ENCODE results near the gene ARHGAP25.
"Not testable (repeated sequence)": the region's sequence is repeated elsewhere in the genome, so short reads cannot be mapped to it uniquely, and the experiment has no call there.

ARHGAP25 gene

DNA sequence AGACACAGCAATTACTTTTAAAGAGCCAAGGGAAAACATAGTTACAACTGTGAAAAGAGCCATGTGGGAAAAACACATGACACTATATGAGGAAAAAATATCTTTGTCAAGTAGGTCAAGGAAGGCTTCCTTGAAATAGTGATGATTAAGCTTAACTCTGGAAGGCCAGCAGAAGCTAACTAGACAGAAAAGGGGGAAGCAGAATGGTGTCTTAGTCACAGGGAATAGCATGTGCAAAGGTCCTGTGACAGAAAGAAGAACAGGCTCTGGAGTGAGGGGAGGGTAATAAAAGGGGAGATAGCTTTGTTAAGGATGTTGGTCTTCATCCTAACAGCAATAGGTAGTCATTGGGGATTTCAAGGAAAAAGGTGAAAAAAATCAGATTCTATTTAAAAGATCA, 64.0 kb downstream of the ARHGAP25 start:
- TF ChIP-seq TAF1 (IDR thresholded peaks at IDR 0.05; ENCODE audit: low read depth, low read length) (no peak), SPI1 (IDR thresholded peaks at IDR 0.05; ENCODE audit: low read depth, low read length) (no peak), PAX5 (IDR thresholded peaks at IDR 0.05; ENCODE audit: insufficient read depth, low read length, severe bottlenecking) (no peak), POU2F2 (IDR thresholded peaks at IDR 0.05; ENCODE audit: low read depth, low read length) (no peak), POLR2A (IDR thresholded peaks at IDR 0.05; ENCODE audit: low read depth, low read length) (no peak), POLR2AphosphoS5 (IDR thresholded peaks at IDR 0.05; ENCODE audit: low read depth, low read length) (no peak)
- DNase-seq (ENCODE audit: insufficient read length, low spot score) (no peak), FAIRE-seq (no peak)

DNA sequence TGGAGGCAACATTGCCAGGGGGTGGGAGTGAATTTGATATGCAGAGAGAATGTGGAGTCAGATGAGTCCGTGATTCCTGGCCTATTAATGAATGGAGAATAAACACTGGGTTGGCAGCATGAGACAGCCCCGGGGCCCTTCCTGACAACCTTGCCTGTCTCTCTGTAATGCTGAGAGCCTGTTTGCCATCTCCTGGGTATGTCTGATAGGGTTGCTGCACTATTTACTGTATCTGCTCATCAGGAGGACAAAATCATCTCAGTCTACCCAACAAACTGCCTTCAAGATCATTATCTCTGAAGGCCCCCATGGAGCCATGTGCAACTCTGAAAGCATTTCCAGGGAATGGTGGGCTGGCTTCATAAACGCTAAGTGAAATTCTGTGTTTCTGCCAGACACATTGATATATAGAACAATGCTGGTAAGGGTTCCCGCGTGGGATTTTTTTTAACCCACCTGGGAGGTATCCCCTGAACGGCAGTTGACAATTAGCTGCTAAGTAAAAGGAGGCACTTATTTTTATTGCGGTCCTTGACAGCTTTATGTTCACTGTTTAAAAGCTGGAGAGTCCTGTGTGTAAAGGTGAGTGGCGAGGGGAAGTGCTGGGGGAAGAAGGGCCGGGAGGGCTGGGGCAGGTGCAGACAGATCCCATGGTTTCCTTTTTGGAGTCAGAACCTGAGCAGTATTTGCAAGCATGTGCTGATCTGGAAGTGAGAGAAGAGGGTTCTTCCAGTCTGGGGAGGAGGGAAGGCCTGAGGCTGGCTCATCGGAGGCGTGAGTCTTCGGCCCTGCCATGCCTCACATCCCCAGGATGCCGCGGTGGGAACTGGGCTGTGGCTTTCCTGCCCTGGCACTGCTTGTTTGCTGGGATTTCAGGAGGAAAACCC, 64.8 kb downstream of the ARHGAP25 start:
- no peak for DNase-seq (ENCODE audit: insufficient read length, low spot score)

DNA sequence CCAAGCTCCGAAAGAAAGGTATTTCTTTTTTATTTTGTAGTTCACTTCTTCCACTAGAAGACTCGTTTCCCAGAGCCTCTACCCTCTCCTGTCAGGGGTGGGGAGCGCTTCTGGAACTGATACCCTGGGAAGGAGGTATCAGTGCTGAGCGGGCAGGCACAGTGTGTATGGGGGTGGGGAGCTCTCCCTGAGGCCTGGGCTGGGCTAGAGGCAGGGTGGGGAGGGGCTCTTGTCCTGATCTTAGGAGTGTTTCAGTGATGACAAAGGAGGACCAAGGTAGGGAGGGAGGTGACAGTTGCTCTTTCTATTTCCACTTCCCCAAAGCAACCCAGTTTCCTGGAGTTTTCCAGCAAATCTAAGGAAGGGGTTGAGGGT, 65.4 kb downstream of the ARHGAP25 start:
- no peak for DNase-seq (ENCODE audit: insufficient read length, low spot score)
- FAIRE-seq = no peak
- no peak for TF ChIP-seq TAF1 (IDR thresholded peaks at IDR 0.05; ENCODE audit: low read depth, low read length)
- TF ChIP-seq PAX5 (IDR thresholded peaks at IDR 0.05; ENCODE audit: insufficient read depth, low read length, severe bottlenecking) = no peak
- TF ChIP-seq POLR2AphosphoS5 (IDR thresholded peaks at IDR 0.05; ENCODE audit: low read depth, low read length) = no peak
- no peak for TF ChIP-seq POU2F2 (IDR thresholded peaks at IDR 0.05; ENCODE audit: low read depth, low read length)
- no peak for TF ChIP-seq POLR2A (IDR thresholded peaks at IDR 0.05; ENCODE audit: low read depth, low read length)
- TF ChIP-seq SPI1 (IDR thresholded peaks at IDR 0.05; ENCODE audit: low read depth, low read length) = no peak

More for the DNA sequence above, 64.8 kb downstream of the ARHGAP25 start:
- FAIRE-seq = no peak
- TF ChIP-seq POLR2A (IDR thresholded peaks at IDR 0.05; ENCODE audit: low read depth, low read length) (no peak), POU2F2 (IDR thresholded peaks at IDR 0.05; ENCODE audit: low read depth, low read length) (no peak), TAF1 (IDR thresholded peaks at IDR 0.05; ENCODE audit: low read depth, low read length) (no peak), SPI1 (IDR thresholded peaks at IDR 0.05; ENCODE audit: low read depth, low read length) (no peak), POLR2AphosphoS5 (IDR thresholded peaks at IDR 0.05; ENCODE audit: low read depth, low read length) (no peak), PAX5 (IDR thresholded peaks at IDR 0.05; ENCODE audit: insufficient read depth, low read length, severe bottlenecking) (no peak)

DNA sequence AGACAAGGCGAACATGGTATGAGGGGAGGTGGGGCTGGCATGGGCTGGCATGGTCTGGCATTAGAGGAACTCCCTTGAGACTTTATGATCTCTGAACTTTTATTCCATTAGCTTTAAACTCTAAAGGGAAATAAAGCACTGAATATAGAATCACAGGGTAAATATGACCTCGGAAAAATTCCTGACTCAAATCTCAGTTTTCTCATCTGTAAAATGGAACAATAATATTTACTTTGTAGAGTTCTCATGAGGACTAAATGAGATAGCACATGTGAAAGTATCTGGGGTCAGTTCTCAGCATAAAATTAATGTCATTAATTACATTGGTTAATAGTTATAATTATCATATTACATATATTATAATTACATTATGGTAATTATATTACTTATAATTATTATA, 65.9 kb downstream of the ARHGAP25 start:
- FAIRE-seq (no peak), DNase-seq (ENCODE audit: insufficient read length, low spot score) (no peak)
- no peak for TF ChIP-seq TAF1 (IDR thresholded peaks at IDR 0.05; ENCODE audit: low read depth, low read length)
- TF ChIP-seq SPI1 (IDR thresholded peaks at IDR 0.05; ENCODE audit: low read depth, low read length) = no peak
- no peak for TF ChIP-seq POLR2AphosphoS5 (IDR thresholded peaks at IDR 0.05; ENCODE audit: low read depth, low read length)
- TF ChIP-seq POU2F2 (IDR thresholded peaks at IDR 0.05; ENCODE audit: low read depth, low read length) = no peak
- no peak for TF ChIP-seq PAX5 (IDR thresholded peaks at IDR 0.05; ENCODE audit: insufficient read depth, low read length, severe bottlenecking)
- no peak for TF ChIP-seq POLR2A (IDR thresholded peaks at IDR 0.05; ENCODE audit: low read depth, low read length)

DNA sequence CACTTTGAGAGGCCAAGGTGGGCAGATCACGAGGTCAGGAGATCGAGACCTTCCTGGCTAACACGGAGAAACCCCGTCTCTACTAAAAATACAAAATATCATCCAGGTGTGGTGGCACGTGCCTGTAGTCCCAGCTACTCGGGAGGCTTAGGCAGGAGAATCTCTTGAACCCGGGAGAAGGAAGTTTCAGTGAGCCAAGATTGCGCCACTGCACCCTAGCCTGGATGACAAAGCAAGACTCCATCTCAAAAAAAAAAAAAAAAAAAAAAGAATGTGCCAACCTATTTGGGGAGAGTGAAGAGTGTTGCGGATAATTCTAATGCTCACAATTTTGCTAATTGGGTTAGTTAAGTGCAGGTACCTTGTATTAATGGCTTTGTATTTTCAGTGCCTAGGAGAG, 67.5 kb downstream of the ARHGAP25 start:
- not testable (repeated sequence) for DNase-seq (ENCODE audit: insufficient read length, low spot score); FAIRE-seq

DNA sequence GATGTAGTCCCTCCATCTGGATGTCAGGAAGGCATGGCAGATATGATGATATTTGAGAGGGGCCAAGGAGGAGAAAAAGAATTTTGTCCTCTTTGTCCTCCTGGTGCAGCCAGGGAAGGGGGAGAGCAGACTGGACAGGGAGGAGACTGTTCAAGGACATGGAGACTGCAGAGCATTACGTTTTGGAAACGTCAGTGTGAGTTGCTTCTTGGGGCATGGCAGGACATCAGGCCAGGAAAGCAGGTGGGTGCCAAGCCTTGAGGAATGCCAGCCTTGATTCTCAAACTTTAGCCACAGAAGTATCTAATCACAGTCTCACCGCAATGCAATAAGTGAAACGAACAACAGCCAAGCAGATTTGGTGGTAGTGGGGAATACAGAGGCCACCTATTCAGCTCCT, 70.4 kb downstream of the ARHGAP25 start:
- DNase-seq (ENCODE audit: insufficient read length, low spot score) (no peak), FAIRE-seq (no peak)
- TF ChIP-seq POLR2A (IDR thresholded peaks at IDR 0.05; ENCODE audit: low read depth, low read length) = no peak
- no peak for TF ChIP-seq POLR2AphosphoS5 (IDR thresholded peaks at IDR 0.05; ENCODE audit: low read depth, low read length)
- no peak for TF ChIP-seq SPI1 (IDR thresholded peaks at IDR 0.05; ENCODE audit: low read depth, low read length)
- no peak for TF ChIP-seq TAF1 (IDR thresholded peaks at IDR 0.05; ENCODE audit: low read depth, low read length)
- no peak for TF ChIP-seq POU2F2 (IDR thresholded peaks at IDR 0.05; ENCODE audit: low read depth, low read length)

DNA sequence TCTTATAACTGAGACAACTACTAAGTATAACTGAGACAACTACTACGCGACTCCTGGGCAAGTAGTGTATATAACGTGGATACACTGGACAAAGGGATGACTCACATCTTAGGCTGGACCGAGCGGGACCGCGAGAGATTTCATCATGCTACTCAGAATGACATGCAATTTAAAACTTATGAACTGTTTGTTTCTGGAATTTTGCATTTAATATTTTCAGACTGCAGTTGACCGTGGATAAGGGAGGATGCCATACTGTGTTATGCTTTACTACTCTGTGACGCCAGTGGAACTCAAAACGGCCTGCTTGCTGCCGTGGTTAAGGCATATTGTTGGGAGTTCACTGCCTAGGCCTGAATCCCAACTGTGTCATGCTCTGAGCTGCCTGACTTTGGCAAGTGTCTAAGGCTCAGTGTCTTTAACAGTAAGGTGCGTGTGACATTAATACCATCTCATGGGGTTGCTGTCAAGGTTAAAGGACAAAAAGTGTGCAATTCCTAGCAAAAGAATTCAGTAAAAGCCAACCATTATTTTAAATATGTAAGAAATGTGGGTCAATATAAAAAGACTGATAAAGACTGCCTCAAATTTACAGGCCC, 72.0 kb downstream of the ARHGAP25 start:
- DNase-seq (ENCODE audit: insufficient read length, low spot score) = no peak
- no peak for FAIRE-seq
- TF ChIP-seq POLR2A (IDR thresholded peaks at IDR 0.05; ENCODE audit: low read depth, low read length) (no peak), POU2F2 (IDR thresholded peaks at IDR 0.05; ENCODE audit: low read depth, low read length) (no peak), POLR2AphosphoS5 (IDR thresholded peaks at IDR 0.05; ENCODE audit: low read depth, low read length) (no peak), PAX5 (IDR thresholded peaks at IDR 0.05; ENCODE audit: insufficient read depth, low read length, severe bottlenecking) (no peak), SPI1 (IDR thresholded peaks at IDR 0.05; ENCODE audit: low read depth, low read length) (no peak), TAF1 (IDR thresholded peaks at IDR 0.05; ENCODE audit: low read depth, low read length) (no peak)

DNA sequence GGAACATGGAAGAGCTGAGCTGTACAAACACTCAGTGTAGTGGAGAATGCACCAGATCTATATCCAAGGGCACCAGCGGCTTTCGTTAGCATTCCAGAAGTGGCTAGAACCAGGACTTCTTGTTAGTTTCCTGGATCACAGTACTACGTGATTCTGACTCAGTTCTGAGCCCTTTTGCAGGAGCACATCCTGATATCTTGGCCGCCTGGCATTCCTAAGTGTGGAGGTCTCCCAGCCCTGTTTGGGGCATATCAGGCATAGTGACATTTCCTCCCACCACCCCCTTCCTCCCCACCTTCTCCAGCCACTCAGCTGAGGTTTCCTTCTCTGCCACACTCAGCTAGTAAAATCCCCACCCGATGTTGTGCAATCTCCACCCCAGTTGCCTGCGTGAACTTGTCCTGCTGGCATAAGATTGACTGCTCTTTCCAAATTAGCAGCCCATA, 73.2 kb downstream of the ARHGAP25 start:
- no peak for DNase-seq (ENCODE audit: insufficient read length, low spot score)
- no peak for TF ChIP-seq SPI1 (IDR thresholded peaks at IDR 0.05; ENCODE audit: low read depth, low read length)
- no peak for TF ChIP-seq POLR2A (IDR thresholded peaks at IDR 0.05; ENCODE audit: low read depth, low read length)
- TF ChIP-seq PAX5 (IDR thresholded peaks at IDR 0.05; ENCODE audit: insufficient read depth, low read length, severe bottlenecking) = no peak
- TF ChIP-seq POU2F2 (IDR thresholded peaks at IDR 0.05; ENCODE audit: low read depth, low read length) = no peak
- TF ChIP-seq TAF1 (IDR thresholded peaks at IDR 0.05; ENCODE audit: low read depth, low read length) = no peak
- TF ChIP-seq POLR2AphosphoS5 (IDR thresholded peaks at IDR 0.05; ENCODE audit: low read depth, low read length) = no peak

DNA sequence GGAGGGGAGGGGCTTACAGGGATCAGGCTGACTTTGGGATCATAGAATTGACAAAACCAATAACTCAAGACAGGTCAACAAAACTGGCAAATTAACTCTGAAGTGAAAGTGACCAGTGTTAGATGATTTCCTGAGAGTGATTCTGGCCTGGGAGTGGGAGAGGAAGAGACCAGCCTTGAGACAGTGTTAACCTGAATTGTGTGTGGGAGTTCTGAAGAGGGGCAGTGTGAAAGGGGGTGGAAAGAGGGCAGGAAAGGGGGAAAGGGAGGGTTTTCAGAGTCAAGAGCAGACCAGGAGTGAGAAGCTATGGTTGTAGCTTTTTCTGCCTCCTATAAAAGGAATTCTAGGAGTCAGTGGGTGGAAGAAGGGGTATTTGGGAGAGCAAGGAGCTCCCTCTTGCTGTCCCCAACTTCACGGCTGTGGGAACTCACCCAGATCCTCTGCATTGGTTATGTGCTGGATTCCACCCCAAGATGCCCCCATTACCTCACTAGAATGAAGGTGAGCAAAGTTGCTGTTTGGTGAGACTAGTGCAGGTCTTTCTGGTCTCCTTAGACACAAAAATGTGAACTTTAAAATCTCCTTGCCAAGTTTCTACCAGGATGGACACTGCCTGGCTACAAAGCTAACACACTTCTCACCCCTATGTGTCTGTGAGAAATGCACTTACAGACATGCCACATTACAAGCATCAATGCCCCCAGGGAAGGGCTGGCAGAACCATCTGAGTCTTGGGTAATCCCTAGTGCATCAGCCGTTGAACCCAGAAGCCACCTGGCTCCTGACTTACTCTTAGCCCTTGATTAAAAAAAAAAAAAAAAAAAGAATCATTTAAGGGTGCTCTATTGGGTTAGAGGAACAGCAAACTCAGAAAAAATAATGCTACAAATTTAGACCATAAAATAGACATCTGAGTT, 75.0 kb downstream of the ARHGAP25 start:
- FAIRE-seq (no peak), DNase-seq (ENCODE audit: insufficient read length, low spot score) (no peak)
- TF ChIP-seq TAF1 (IDR thresholded peaks at IDR 0.05; ENCODE audit: low read depth, low read length) = no peak
- no peak for TF ChIP-seq PAX5 (IDR thresholded peaks at IDR 0.05; ENCODE audit: insufficient read depth, low read length, severe bottlenecking)
- no peak for TF ChIP-seq POLR2A (IDR thresholded peaks at IDR 0.05; ENCODE audit: low read depth, low read length)

More for the DNA sequence above, 73.2 kb downstream of the ARHGAP25 start:
- FAIRE-seq = no peak

All from GM12891 (cell line).